HG03342 (cell line): Measurements from ENCODE around the gene ACOT7.
"Not testable (repeated sequence)": the region's sequence is repeated elsewhere in the genome, so short reads cannot be mapped to it uniquely, and the experiment has no call there.

Experiments
- ATAC-seq: cut with Tn5 transposase; IDR thresholded peaks from one replicate; pipeline ENCODE4 v1.9.1; 2021; ENCODE audit warnings: mild to moderate bottlenecking, moderate library complexity; ENCODE audit not compliant: unreplicated experiment

ACOT7 gene

DNA sequence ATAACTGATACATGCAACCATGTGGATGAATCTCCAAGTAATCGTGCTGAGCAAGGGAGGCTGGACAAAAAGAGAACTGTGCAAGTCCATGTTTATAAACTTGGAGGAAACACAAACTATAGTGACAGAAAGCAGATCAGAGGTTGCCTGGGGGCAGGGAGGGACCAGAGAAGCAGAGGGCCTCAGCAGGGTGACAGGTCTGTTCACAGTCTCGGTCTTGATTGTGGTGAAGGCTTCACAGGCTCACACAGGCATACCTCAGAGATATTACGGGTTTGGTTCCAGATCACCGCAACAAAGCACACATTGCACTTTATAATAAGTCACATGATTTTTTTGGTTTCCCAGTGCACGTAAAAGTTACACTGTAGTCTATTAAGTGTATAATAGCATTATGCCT is 28.5 kb downstream of the ACOT7 start:
- no peak for ATAC-seq

DNA sequence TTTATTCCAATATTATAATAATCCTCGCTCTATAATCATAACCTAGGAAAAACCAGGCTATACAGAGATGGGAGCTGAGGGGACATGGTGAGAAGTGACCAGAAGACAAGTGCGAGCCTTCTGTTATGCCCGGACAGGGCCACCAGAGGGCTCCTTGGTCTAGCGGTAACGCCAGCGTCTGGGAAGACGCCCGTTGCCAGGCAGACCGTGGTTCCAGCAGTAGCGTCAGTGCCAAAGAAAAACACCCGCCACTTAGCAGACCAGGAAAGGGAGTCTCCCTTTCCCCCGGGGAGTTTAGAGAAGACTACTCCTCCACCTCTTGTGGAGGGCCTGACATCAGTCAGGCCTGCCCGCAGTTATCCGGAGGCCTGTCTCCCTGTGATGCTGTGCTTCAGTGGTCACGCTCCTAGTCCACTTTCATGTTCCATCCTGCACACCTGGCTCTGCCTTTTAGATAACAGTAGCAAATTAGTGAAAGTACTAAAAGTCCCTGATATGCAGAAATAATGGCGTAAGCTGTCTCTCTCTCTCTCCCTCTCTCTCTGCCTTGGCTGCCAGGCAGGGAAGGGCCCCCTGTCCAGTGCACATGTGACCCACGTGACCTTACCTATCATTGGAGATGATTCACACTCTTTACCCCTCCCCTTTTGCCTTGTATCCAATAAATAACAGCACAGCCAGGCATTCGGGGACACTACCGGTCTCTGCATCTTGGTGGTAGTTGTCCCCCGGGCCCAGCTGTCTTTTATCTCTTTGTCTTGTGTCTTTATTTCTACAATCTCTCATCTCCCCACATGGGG is 30.3 kb downstream of the ACOT7 start:
- ATAC-seq = not testable (repeated sequence)

DNA sequence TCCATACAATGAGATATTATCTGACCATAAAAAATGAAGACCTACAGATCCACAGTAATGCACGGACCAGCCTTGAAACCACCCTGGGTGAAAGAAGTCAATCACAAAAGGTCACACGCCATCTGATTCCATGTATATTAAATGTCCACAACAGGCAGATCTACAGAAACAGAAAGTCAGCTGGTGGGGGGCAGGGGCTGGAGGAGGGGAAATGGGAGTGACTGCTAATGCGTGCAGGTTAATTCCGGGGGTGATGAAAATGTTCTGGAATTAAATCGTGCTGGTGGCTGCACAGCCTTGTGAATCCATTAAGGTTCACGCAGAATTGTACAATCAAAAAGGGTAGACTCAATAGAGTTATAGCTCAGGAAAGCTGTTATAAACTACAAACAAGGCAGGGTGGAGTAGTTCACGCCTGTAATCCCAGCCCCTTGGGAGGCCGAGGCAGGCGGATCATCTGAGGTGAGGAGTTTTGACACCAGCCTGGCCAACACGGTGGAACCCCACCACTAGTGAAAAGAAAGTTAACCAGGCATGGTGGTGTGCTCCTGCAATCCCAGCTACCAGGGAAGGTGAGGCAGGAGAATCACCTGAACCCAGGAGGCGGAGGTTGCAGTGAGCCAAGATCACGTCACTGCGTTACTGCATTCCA is 32.3 kb downstream of the ACOT7 start:
- no peak for ATAC-seq

DNA sequence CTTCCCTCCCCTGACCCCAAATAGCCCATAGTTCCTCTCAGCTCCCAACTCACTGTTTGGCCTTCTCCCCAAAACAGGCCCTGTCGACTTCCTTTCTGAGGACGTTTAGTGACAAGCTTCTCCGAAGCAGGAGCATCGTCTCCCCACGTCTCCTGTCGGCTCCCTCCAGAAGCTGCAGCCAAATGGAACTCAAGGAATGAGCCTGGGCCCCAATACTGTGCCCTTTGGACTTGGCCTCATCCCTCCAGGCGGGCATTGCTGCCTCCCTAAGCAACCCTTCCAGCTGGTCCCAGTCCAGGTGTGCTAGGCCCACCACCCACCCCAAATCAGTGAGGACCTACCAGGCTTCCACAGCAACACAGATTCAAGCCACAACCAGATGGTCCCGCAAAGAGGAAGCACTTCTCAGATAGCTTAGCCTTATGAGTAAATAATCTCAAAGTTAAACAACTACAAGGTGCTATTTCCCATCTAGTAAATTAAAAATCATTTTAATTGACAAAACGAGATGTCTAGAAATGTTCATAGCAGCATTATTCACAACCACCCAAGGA is 33.0 kb downstream of the ACOT7 start:
- ATAC-seq = no peak

DNA sequence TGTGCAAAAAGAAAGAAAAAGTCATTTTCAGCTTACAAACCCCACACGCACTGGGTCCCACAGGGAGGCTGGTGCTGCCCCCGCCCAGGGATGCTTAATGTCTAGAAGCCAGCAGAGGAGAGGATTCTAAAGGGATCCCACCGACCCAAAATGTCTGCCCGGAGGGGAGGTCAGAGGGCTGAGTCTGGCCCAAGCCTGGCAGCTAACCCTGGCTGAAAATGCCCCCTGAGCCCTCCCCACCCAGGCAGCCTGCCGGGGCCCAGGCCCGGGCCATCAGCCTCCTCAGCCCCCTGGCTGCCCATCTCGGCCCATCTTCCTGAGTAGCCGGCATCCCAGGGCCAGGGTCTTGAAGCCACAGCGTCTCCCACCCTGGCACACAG is 33.5 kb downstream of the ACOT7 start:
- ATAC-seq = peak; percentile 10

DNA sequence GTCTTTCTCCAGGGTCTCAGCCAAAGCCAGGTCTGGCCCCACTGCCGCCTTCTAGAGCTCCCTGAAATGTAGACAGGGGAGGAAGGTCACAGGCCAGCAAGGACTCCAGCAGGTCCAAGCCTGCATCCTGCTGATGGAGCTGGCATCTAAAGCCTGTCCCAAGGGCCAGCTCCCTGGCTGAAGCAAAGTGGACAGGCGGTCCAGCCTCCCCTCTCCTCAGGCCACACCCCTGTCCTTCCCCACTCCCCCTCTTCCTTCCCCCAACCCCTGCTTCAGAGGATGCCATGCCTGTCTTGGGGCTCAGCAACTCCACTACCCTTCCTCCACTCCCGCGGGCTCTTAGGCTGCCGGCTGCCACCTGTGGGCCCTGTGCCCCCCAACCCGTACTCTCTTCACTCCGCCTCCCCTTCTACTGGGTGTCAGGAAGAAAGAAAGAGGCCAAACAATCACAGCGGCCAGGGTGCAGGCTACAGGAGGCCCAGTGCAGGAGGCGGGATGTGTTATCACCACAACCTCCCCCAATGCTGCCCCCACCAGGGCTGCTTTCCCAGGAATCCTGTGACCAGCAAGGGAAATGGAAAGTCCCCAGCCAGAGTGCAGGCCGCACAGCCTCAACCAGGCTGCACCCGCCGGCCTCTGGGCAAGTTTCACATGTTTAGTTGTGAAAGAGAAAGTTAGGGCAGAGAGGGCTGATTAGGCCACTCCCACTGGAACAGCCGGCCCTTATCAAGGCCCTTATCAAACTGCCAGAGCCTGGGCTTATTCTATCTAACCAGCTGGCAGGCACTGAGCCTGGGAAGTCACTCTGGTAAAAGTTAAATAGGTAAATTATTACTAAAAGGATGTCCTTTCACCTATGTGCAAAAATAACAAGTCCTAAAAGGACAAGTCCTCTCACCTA is 34.1 kb downstream of the ACOT7 start:
- ATAC-seq = peak; percentile 84

DNA sequence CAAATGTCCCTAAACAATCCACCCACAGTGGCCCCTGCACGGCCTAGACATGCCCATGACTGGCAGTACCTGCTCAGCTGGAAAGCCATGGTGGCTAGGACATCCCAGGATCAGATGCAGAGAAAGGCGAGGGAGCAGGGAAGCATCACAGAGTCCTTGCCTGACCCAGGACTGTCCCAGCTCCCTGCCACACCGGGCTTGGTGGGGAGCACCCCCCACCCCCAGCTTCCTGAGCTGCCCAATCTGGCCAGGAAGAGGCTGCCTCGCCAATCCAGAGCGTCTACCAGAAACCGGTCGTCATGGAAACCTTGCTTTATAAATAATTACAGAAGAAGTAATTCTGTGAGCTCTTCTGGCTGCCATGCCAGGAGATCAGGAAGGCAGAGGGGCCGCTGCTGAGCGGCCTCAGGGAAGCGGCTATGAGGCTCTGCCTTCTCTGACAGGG is 34.8 kb downstream of the ACOT7 start:
- peak; percentile 44 for ATAC-seq

DNA sequence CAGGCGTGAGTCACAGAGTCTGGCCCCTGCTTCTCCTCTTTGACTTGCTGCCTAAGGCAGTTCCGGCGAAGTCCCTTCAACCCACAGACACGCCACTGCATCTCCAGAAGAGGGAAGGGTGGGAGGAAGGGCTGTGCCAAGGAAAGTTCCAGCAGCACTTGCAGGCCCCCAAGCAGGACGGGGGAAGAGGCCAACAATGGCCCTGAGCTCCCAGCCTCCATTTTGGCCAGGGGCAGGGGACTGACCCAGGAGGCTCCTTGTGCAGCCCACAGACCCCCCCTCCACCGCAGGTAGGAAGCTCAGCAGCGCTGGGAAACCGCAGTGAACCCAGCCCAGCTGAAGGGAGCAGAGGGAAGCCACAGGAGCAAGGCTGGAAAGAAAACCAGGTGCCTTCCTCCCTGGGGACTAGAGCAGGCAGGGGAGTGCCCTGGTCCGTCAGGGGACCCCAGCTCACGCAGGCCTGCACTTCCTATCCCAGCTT is 35.4 kb downstream of the ACOT7 start:
- no peak for ATAC-seq

DNA sequence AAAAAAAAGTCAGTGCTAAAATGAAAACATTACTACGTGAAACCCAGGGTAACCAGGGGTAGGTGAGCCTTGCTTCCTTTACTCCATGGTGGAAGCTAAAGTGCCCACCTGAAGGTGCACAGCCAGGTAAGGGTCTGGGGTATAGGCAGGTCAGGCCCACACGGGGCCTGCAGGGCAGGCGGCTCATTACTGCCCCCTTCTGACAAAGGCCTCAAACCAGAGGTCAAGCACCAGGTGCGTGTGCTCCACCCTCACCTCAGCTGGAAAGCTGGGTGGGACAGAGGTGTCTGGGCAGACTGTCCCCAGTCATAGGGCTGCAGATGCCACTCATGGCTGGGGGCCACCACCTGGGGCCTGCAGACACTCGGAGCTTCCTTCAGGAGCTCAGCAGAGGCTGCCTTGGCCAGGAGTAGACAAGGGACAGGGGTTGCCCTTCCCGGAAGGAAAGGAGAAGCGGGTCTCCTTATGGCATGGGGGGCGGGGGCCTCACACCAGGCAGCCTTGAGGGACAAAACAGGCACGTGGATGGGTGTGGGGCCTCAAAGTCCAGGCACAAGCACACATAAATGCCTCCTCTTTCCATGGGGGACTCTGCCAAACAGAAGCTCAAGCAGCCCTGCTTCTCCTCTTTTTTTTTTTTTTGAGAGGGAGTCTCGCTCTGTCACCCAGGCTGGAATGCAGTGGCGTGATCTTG is 36.2 kb downstream of the ACOT7 start:
- ATAC-seq = no peak

DNA sequence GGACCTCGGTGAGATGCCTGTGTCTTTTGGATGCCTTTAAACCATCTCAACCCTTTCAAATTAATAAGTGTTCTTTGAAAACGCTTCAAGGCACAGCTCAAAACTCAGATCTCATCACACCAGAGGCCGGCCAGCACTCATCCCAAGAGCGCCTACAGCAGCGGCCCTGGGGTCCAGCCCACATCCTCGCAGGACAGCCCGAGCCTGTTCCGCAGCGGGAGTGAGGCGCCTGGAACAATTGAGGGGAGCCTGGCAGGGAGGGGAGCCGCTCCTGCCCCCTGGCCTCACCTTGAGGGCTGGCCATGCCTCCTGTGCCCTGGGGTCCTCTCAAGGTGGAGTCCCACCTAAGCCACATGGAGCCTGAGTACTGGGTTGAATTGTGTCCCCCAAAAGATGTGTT is 37.9 kb downstream of the ACOT7 start:
- no peak for ATAC-seq

DNA sequence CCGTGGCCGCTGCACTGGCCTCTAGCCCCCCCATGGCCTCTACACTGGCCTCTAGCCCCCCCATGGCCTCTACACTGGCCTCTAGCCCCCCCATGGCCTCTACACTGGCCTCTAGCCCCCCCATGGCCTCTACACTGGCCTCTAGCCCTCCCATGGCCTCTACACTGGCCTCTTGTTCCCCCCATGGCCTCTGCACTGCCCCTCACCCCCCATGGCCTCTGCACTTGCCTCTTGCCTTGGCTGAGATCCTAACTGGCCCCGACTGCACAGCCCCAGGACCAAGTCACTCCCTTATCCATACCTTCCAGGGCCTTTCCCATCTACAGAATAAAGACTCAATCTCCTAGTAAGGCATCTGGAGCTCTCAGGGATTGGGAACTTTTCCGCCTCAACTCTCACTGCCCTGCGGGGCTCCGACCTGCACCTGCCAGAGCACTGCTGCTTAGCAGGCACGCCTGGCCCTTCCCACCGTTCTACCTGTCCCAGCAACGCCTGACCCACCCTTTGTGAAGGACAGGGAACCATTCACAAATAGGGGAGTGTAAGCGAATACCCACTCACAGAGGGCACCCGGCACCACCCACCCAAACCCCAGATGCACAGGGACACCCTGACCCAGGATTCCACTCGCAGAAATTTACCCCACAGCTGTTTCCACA is 38.8 kb downstream of the ACOT7 start:
- ATAC-seq = no peak

DNA sequence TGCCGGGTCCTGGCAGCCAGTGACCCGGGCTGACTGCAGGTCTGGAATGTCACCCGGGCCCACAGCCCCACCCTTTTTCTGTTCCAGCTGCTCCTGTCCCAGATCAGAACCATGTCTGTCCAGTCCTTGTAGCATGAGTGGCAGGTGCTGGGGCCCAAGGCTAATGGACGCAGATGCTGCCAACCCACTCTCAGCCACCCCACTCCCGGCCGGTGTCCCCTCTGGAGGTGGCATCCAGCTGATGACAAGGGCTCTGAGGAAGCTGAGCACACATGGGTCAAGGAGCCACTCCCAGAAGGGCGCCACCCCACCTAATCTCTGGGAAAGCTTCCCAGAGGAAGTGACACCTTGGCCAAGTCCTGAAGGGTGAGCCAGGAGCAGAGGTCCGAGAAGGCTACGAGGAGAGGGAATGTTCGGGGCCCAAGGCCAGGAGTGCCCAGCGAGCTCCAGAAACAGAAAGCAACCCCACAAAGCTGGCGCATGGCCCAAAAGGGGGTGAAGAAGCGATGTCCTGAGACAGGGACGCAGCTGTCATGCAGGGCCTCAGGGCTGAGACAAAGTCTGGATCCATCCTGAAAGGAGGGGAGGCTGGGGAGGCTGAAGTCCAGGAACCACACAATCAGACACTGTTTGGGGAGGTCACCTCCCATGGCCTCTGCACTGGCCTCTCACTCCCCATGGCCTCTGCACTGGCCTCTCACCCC is 39.5 kb downstream of the ACOT7 start:
- no peak for ATAC-seq

DNA sequence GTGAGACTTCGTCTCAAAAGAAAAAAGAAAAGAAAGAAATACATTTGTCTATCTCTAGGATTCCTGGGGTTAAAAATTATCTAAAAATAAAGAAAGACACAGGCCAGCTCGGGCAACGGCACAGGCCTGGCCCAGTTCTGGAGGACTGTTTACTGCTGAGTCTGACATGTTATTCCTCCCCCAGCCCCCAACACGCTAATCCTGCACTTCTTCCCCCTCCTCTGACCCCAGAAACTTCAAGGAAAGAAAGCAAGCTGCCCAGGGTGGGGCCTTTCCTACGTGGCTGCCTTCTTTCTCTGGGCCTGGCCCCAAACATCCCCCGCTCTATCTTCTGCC is 40.0 kb downstream of the ACOT7 start:
- ATAC-seq = no peak

DNA sequence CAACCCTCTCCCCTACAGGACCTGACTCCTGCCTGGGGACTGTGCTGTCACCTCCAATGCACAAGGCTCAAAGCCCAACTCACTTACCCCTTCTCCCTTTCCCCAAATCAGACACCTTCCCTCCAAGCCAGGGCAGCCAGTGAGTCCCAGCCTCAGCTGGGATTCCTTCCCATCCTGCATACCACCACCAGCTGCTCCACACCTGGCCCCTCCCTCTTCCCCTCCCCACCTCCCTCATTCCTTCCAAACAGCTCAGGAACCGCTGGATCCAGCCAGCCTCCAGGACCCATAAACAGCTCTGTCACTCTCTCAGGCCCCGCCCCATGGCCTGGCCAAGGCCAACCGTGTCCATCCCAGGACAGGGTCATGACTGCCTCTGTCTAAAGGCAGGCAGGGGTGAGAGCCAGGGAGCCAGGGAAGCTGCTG is 41.4 kb downstream of the ACOT7 start:
- ATAC-seq = no peak

DNA sequence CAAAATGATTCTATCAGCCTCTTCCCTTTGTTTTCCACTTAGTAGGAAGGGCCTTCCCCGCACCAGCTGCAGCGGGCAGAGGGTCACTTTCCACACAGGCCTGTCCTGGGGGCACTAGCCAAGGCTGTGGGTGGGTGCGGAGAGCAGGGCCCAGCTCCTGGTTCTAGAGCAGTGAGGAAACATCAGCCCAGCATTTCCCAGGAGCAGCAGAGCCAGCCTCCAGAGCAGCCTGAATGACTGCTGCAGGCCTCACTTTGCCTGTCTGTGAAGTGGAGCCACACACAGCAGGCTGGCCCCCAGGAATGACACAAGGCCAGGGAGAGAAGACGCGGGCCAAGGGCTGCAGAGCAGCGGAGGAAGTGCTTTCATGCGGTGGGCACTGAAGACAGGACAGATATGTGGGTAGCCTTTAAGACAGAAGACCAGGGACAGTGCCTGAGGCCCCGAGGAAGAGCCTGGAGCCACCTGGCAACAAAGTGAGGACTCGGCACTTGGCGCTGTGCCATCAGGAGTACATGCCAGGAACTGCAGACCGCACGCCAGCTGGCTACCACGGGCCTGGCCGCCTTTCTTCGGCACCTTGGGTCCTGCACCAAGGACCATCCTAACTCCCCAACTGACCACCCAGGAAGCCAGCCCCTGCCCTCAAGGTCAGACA is 42.0 kb downstream of the ACOT7 start:
- ATAC-seq = no peak

DNA sequence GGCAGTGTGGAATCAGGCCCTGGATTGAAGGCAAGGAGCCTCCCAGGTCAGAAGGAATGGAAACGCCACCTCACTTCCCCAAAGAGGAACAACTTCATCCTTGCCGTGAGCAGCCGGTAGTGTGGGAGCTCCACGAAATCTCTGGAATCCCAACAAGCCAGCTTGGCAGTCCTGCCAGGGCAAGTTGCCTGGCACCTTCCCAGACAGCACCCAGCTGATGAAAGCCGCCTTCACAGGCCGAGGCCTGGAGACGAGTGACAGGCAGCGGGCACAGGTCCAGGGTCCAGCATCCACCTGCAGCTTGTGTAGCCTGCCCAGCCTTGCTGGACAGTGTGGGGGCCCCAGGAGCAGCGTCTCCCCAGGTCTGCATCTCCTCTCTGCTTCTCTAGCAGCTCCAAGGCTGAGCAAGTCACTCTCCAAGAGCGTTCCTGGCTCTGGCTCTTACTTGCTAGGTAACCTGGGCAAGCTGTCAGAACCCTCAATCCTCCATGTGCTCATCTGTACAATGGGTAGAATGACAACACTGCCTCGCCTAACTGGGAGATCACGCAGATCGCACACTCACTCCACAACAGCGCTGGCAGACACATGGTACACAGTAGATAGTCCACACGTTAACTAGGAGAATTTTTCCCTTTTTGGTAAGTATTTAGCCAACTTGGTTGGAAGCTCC is 43.0 kb downstream of the ACOT7 start:
- ATAC-seq = no peak

DNA sequence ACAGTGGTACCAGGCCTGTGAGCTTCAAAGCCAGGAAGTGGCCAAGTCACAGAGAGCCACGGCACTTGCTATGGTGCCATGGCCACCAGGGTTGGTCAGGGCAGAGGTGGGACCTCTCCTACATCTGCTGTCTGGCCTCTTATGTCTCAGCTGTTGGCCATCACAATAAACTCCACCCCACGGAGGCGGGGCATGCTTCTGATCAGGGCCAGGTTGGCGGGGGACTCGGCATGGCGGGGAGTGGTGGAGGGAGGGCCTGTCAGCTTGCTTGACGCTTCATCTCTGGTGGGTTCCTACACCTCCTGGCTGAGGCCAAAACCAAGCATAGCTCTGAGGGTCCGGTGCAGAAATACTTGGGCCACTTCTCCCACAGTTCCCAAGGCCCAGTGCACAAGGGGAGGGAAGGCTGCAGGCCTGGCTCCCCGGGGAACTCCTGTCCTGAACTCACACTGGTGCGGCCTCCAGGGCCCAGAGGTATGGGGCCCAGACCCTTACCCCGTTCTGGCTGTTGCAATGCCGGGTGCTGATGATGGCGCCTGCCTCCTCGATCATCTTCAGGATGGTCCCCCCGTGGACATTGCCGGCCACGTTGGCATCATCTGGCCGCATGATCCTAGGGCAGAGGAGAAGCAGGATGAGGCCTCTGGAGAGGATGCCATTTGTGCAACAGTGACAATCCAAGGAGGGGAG is 44.2 kb downstream of the ACOT7 start:
- ATAC-seq = no peak
